HepG2 (cell line): ENCODE measurements around the gene METTL16. TPM values are rescaled to one million over a fixed set of nuclear protein-coding genes. Genes with fewer than 3 reads are reported as not detected.

ENCODE experiments used
- ATAC-seq: fragments of 200-7000 bp; cut with Tn5 transposase; 3 replicates; pipeline ENCODE4 v1.9.1; 2020; ENCODE audit warnings: mild to moderate bottlenecking, moderate library complexity
- BruUV-seq: library from RNA; stranded (reverse); fragments of 400-500 nt; replicated peaks from 2 replicates; lab custom pipeline; 2021; lab: Mats Ljungman, UMichigan
- CTCF ChIA-PET: fragments of 300-600 bp; formaldehyde crosslinking; extraction: SDS; loops from one replicate; lab custom pipeline; 2021; ENCODE audit warnings: low total read pairs, inconsistent platforms, low intra/inter-chr PET ratio; lab: Yijun Ruan, JAX
- POLR2A ChIA-PET: fragments of 350-600 bp; sonication (Branson Sonifier 250); formaldehyde crosslinking; loops from one replicate; lab custom pipeline; 2020; ENCODE audit warnings: antibody characterized with exemption, inconsistent platforms; lab: Yijun Ruan, JAX
- DNase-seq: peaks from one replicate; pipeline ENCODE4 v3.0.0-alpha.2; 2015; ENCODE audit warnings: low spot score
- FAIRE-seq: peaks from 3 replicates; lab custom pipeline; 2011; peaks lifted over from hg19 to GRCh38; lab: Jason Lieb, UNC
- H2AFZ ChIP-seq: one replicate; pipeline ENCODE4 v1.6.1; 2011; ENCODE audit warnings: low read length, inconsistent platforms
- H3K27ac ChIP-seq: fragments of 300-600 bp; 3 replicates; pipeline ENCODE4 v1.8.0; 2011; ENCODE audit warnings: mixed run types, mild to moderate bottlenecking, mixed read lengths, low read length, inconsistent platforms; ENCODE audit not compliant: insufficient read depth; ENCODE audit errors: extremely low read length
- H3K27me3 ChIP-seq, 2 experiments: fragments of 200-600 bp in 1 of 2; 2 replicates in 1 of 2; 3 replicates in 1 of 2; pipeline versions ENCODE4 v1.6.0 to v1.8.0; 2011; ENCODE audit warnings: low read length in 2 of 2, mild to moderate bottlenecking in 2 of 2, moderate library complexity in 2 of 2, inconsistent platforms in 1 of 2; ENCODE audit not compliant: insufficient read depth in 2 of 2, control insufficient read depth in 1 of 2
- H3K36me3 ChIP-seq, 2 experiments: fragments of 200-600 bp in 1 of 2; replicated peaks in 1 of 2; 2 replicates in 1 of 2; 3 replicates in 1 of 2; pipeline versions ENCODE4 v1.5.1 to v1.8.0; 2011; ENCODE audit warnings: low read length in 2 of 2, inconsistent platforms in 1 of 2; ENCODE audit not compliant: insufficient read depth in 2 of 2, control insufficient read depth in 1 of 2
- H3K4me1 ChIP-seq: 2 replicates; pipeline ENCODE4 v1.5.1; 2012; ENCODE audit warnings: low read length, inconsistent platforms; ENCODE audit not compliant: insufficient read depth
- H3K4me2 ChIP-seq: 2 replicates; pipeline ENCODE4 v1.6.0; 2011; ENCODE audit warnings: low read depth, low read length, inconsistent platforms
- H3K4me3 ChIP-seq, 3 experiments: fragments of 200-600 bp in 1 of 3; sonication (generic), shearing (Covaris generic) in 1 of 3; replicated peaks in 1 of 3; 2 replicates each; pipeline ENCODE4 v1.5.1; 2011 to 2016; ENCODE audit warnings: low read length in 3 of 3, inconsistent platforms in 2 of 3, low read depth in 2 of 3, mild to moderate bottlenecking in 2 of 3, control low read depth in 1 of 3, mixed read lengths in 1 of 3; ENCODE audit not compliant: insufficient read depth in 1 of 3
- H3K79me2 ChIP-seq: one replicate; pipeline ENCODE4 v1.6.1; 2011; ENCODE audit warnings: low read length, inconsistent platforms; ENCODE audit not compliant: insufficient read depth
- H3K9ac ChIP-seq: 2 replicates; pipeline ENCODE4 v1.6.0; 2011; ENCODE audit warnings: mild to moderate bottlenecking, low read depth, low read length, inconsistent platforms; ENCODE audit not compliant: insufficient read depth
- H3K9me3 ChIP-seq: 2 replicates; pipeline ENCODE4 v1.5.1; 2012; ENCODE audit warnings: mild to moderate bottlenecking, low read length
- H4K20me1 ChIP-seq: 2 replicates; pipeline ENCODE4 v1.6.0; 2011; ENCODE audit warnings: inconsistent platforms, mild to moderate bottlenecking, low read length, moderate library complexity; ENCODE audit not compliant: insufficient read depth
- BRD4 ChIP-seq: sonication (generic); formaldehyde crosslinking; IDR thresholded peaks from 2 replicates; pipeline ENCODE4 v1.4.0; 2020; ENCODE audit warnings: missing genetic modification reagents
- CSRNP1 ChIP-seq: sonication (generic); formaldehyde crosslinking; IDR thresholded peaks from 2 replicates; pipeline ENCODE4 v1.8.1; 2023; ENCODE audit warnings: mild to moderate bottlenecking, missing genetic modification reagents
- PRMT3 ChIP-seq: sonication (generic); formaldehyde crosslinking; IDR thresholded peaks from 2 replicates; pipeline ENCODE4 v1.8.1; 2022; ENCODE audit warnings: low read depth, mild to moderate bottlenecking, moderate library complexity, missing genetic modification reagents, borderline replicate concordance
- SMAD9 ChIP-seq: sonication (generic); formaldehyde crosslinking; IDR thresholded peaks from 2 replicates; pipeline ENCODE4 v1.5.1; 2020; ENCODE audit warnings: mild to moderate bottlenecking, missing genetic modification reagents
- TIGD3 ChIP-seq: sonication (generic); formaldehyde crosslinking; IDR thresholded peaks from 2 replicates; pipeline ENCODE4 v1.5.1; 2020; ENCODE audit warnings: mild to moderate bottlenecking, missing genetic modification reagents, borderline replicate concordance
- ZNF574 ChIP-seq: sonication (generic); formaldehyde crosslinking; IDR thresholded peaks from 2 replicates; pipeline ENCODE4 v1.4.0; 2020; ENCODE audit warnings: missing genetic modification reagents
- WGBS: methylation state at CpG from one replicate; pipeline ENCODE4 v1.1.6; 2017; ENCODE audit warnings: low lambda C conversion rate; 5-methylcytosine and 5-hydroxymethylcytosine counted together
- in situ Hi-C: cut with HindIII; loops from 2 replicates; pipeline ENCODE4 v1.10.0; 2017; ENCODE audit warnings: low pct_unique_long_range_greater_than_20kb; ENCODE audit not compliant: extremely low pct_ligation_motif_present
- intact Hi-C: fragments of 100-400 bp; cut with micrococcal nuclease; formaldehyde crosslinking; loops from one replicate; pipeline ENCODE4 v1.10.0; 2022; ENCODE audit not compliant: unreplicated experiment
- polyA plus RNA-seq, 8 experiments: library from polyadenylated mRNA; depleted of rRNA in 3 of 8; stranded (reverse) in 7 of 8; unstranded in 1 of 8; fragments of >200 nt; fragmentation: Illumina TruSeq in 4 of 8; extraction: Trizol in 4 of 8; gene quantifications; 2 replicates each; pipeline versions ENCODE4 v1.2.1 to v1.2.3, GENCODE V29; 2011 to 2016; ENCODE audit warnings: low read depth in 4 of 8, missing spikeins in 1 of 8, mixed read lengths in 1 of 8; ENCODE audit not compliant: insufficient read depth in 1 of 8
- total RNA-seq, 5 experiments: library from RNA; depleted of rRNA; stranded (reverse); fragments of >200 nt; fragmentation: Illumina TruSeq; extraction: Trizol; gene quantifications; 2 replicates each; pipeline ENCODE4 v1.2.3, GENCODE V29; 2016; ENCODE audit warnings: low read depth in 1 of 5

The METTL16 gene
- total and polyA plus RNA-seq, 2 of the 13 experiments (the other 11 are each of a cell fraction or from before 2014, with no cell fraction given), result 11.6 to 18.5 TPM

GRCh38 chr17:2414446-2415064 is 97.1 kb downstream of the METTL16 start:
- ChIA-PET POLR2A (interaction anchor here (2.5 kb wide), 1 partner anchor 32 kb away, joined by 31 read pairs; no protein-coding TSS in a partner anchor), CTCF (interaction anchor here (3.9 kb wide), 1 partner anchor 32 kb away, joined by 65 read pairs; no protein-coding TSS in a partner anchor)
- no peaks in the 10 kb centered on the region; the same call in 1 of the 2 replicates for H4K20me1 ChIP-seq
- H3K9ac ChIP-seq, result no peak overlapping the region
- no peak overlapping the region for H2AFZ ChIP-seq
- no peak for ATAC-seq
- in situ Hi-C loops, result loop anchor here (5.0 kb wide), 1 partner anchor 37 kb away; no protein-coding TSS in a partner anchor
- no peak overlapping the region for H3K27ac ChIP-seq
- peaks cover 7% of the 10 kb centered on the region; the same call in 1 of the 2 replicates for H3K4me1 ChIP-seq
- TF ChIP-seq ZNF574 (CRISPR knock-in tag), result no peak
- TF ChIP-seq TIGD3, result no peak
- TF ChIP-seq SMAD9 (CRISPR knock-in tag), result no peak
- no peak for TF ChIP-seq CSRNP1 (CRISPR knock-in tag)
- no peak for TF ChIP-seq PRMT3 (CRISPR knock-in tag)
- no peak for TF ChIP-seq BRD4 (CRISPR knock-in tag)
- H3K79me2 ChIP-seq, result no peaks in the 10 kb centered on the region
- no peaks in the 10 kb centered on the region for H3K9me3 ChIP-seq
- 92% methylated on average over 8 of the region's 22 CpGs for WGBS
- H3K4me3 ChIP-seq, result no peak overlapping the region
- intact Hi-C loops, result no loop called here
- H3K36me3 ChIP-seq, result peaks cover 7 to 30% of the 10 kb centered on the region in 2 experiments; a peak in 4 of 5 replicates
- no peak for DNase-seq
- no TSS peak for BruUV-seq
- no peak overlapping the region for H3K4me2 ChIP-seq
- no peak for FAIRE-seq
- H3K27me3 ChIP-seq, result no peaks in the 10 kb centered on the region
